H9 (cell line): ENCODE data around the gene MATK. TPM values are rescaled to one million over a fixed set of nuclear protein-coding genes. Genes with fewer than 3 reads are reported as not detected.

ENCODE experiments used
- DNase-seq: peaks from one replicate; pipeline ENCODE4 v3.0.0-alpha.2; 2017
- H2AFZ ChIP-seq: one replicate; pipeline ENCODE4 v1.6.1; 2013; ENCODE audit warnings: mild to moderate bottlenecking, low read length, control low read depth, moderate library complexity
- H2AK5ac ChIP-seq: 2 replicates; pipeline ENCODE4 v1.6.1; 2013; ENCODE audit warnings: low read length, control low read depth, mixed read lengths; ENCODE audit not compliant: insufficient read length
- H2BK120ac ChIP-seq: one replicate; pipeline ENCODE4 v1.6.1; 2013; ENCODE audit warnings: low read depth, mild to moderate bottlenecking, low read length, control low read depth, inconsistent platforms; ENCODE audit not compliant: poor library complexity, severe bottlenecking
- H2BK12ac ChIP-seq: 2 replicates; pipeline ENCODE4 v1.6.1; 2013; ENCODE audit warnings: low read length, control low read depth, mixed read lengths, low read depth; ENCODE audit not compliant: insufficient read length
- H2BK15ac ChIP-seq: 2 replicates; pipeline ENCODE4 v1.6.1; 2013; ENCODE audit warnings: low read depth, low read length, control low read depth
- H2BK20ac ChIP-seq: one replicate; pipeline ENCODE4 v1.6.1; 2013; ENCODE audit warnings: low read depth, mild to moderate bottlenecking, low read length, control low read depth, inconsistent platforms; ENCODE audit not compliant: poor library complexity, severe bottlenecking
- H2BK5ac ChIP-seq: 2 replicates; pipeline ENCODE4 v1.6.1; 2013; ENCODE audit warnings: low read length, control low read depth, mixed read lengths; ENCODE audit not compliant: insufficient read length
- H3K14ac ChIP-seq: 2 replicates; pipeline ENCODE4 v1.6.1; 2013; ENCODE audit warnings: low read length, control low read depth; ENCODE audit not compliant: insufficient read depth
- H3K18ac ChIP-seq: 2 replicates; pipeline ENCODE4 v1.6.1; 2013; ENCODE audit warnings: low read depth, mild to moderate bottlenecking, mixed read lengths, low read length, control low read depth; ENCODE audit not compliant: insufficient read length
- H3K23ac ChIP-seq: 2 replicates; pipeline ENCODE4 v1.6.1; 2013; ENCODE audit warnings: low read length, control low read depth, mixed read lengths, low read depth; ENCODE audit not compliant: insufficient read length
- H3K23me2 ChIP-seq: 2 replicates; pipeline ENCODE4 v1.6.1; 2013; ENCODE audit warnings: low read depth, mild to moderate bottlenecking, mixed read lengths, low read length, control low read depth; ENCODE audit not compliant: insufficient read length, poor library complexity, severe bottlenecking
- H3K27ac ChIP-seq: 2 replicates; pipeline ENCODE4 v1.5.1; 2013; ENCODE audit warnings: low read length, control low read depth, mixed read lengths, low read depth; ENCODE audit not compliant: insufficient read length
- H3K27me3 ChIP-seq: 2 replicates; pipeline ENCODE4 v1.6.1; 2013; ENCODE audit warnings: low read length, control low read depth, inconsistent platforms; ENCODE audit not compliant: insufficient read depth
- H3K4ac ChIP-seq: 2 replicates; pipeline ENCODE4 v1.6.1; 2013; ENCODE audit warnings: low read depth, mild to moderate bottlenecking, control low read depth, inconsistent platforms, low read length, moderate library complexity
- H3K4me1 ChIP-seq: 2 replicates; pipeline ENCODE4 v1.6.1; 2013; ENCODE audit warnings: low read length, control low read depth, inconsistent platforms; ENCODE audit not compliant: insufficient read depth
- H3K4me2 ChIP-seq: 2 replicates; pipeline ENCODE4 v1.6.1; 2013; ENCODE audit warnings: low read length, control low read depth, mixed read lengths; ENCODE audit not compliant: insufficient read length, insufficient read depth
- H3K56ac ChIP-seq: 2 replicates; pipeline ENCODE4 v1.6.1; 2013; ENCODE audit warnings: low read depth, mild to moderate bottlenecking, mixed read lengths, low read length, control low read depth; ENCODE audit not compliant: insufficient read length
- H3K79me1 ChIP-seq: 2 replicates; pipeline ENCODE4 v1.6.1; 2013; ENCODE audit warnings: low read depth, mild to moderate bottlenecking, moderate library complexity, low read length, control low read depth, inconsistent platforms; ENCODE audit not compliant: insufficient read depth, poor library complexity, severe bottlenecking
- H3K79me2 ChIP-seq: 2 replicates; pipeline ENCODE4 v1.6.1; 2013; ENCODE audit warnings: low read length, control low read depth, inconsistent platforms; ENCODE audit not compliant: insufficient read depth
- H3K9ac ChIP-seq: 2 replicates; pipeline ENCODE4 v1.6.1; 2013; ENCODE audit warnings: low read length, control low read depth, mixed read lengths; ENCODE audit not compliant: insufficient read length; ENCODE audit errors: extremely low read depth
- H3K9me3 ChIP-seq: one replicate; pipeline ENCODE4 v1.6.1; 2013; ENCODE audit warnings: low read depth, low read length, inconsistent platforms; ENCODE audit not compliant: control insufficient read depth
- H3T11ph ChIP-seq: one replicate; pipeline ENCODE4 v1.6.1; 2013; ENCODE audit warnings: mild to moderate bottlenecking, low read length, control low read depth, inconsistent platforms
- H4K20me1 ChIP-seq: one replicate; pipeline ENCODE4 v1.6.1; 2013; ENCODE audit not compliant: control insufficient read depth, insufficient read length, insufficient read depth
- H4K5ac ChIP-seq: 2 replicates; pipeline ENCODE4 v1.6.1; 2013; ENCODE audit warnings: low read depth, mild to moderate bottlenecking, mixed read lengths, low read length, control low read depth; ENCODE audit not compliant: insufficient read length
- H4K8ac ChIP-seq: replicated peaks from 2 replicates; pipeline ENCODE4 v1.6.1; 2013; ENCODE audit warnings: low read length, control low read depth, mixed read lengths, low read depth; ENCODE audit not compliant: insufficient read length
- H4K91ac ChIP-seq: 2 replicates; pipeline ENCODE4 v1.6.1; 2013; ENCODE audit warnings: low read depth, mild to moderate bottlenecking, moderate library complexity, mixed read lengths, low read length, control low read depth; ENCODE audit not compliant: insufficient read length
- H3K27ac Mint-ChIP-seq, 3 experiments: 2 replicates in 2 of 3; 3 replicates in 1 of 3; pipeline ENCODE4 v1.8.0; 2020 to 2021; ENCODE audit warnings: mixed read lengths in 3 of 3, mild to moderate bottlenecking in 1 of 3, moderate library complexity in 1 of 3
- H3K27me3 Mint-ChIP-seq: 2 replicates; pipeline ENCODE4 v1.8.0; 2021; ENCODE audit warnings: low read depth, mild to moderate bottlenecking, moderate library complexity, mixed read lengths
- H3K36me3 Mint-ChIP-seq, 3 experiments: 2 replicates in 2 of 3; 3 replicates in 1 of 3; pipeline ENCODE4 v1.8.0; 2020 to 2021; ENCODE audit warnings: low read depth in 3 of 3, mixed read lengths in 3 of 3; ENCODE audit not compliant: insufficient read depth in 1 of 3
- H3K4me1 Mint-ChIP-seq, 2 experiments: 2 replicates each; pipeline ENCODE4 v1.8.0; 2020; ENCODE audit warnings: mixed read lengths in 2 of 2
- H3K4me3 Mint-ChIP-seq, 2 experiments: 2 replicates in 1 of 2; 3 replicates in 1 of 2; pipeline ENCODE4 v1.8.0; 2020 to 2021; ENCODE audit warnings: mild to moderate bottlenecking in 2 of 2, mixed read lengths in 2 of 2, moderate library complexity in 1 of 2
- H3K9me3 Mint-ChIP-seq, 2 experiments: 2 replicates in 1 of 2; 3 replicates in 1 of 2; pipeline ENCODE4 v1.8.0; 2020; ENCODE audit warnings: mild to moderate bottlenecking in 2 of 2, mixed read lengths in 2 of 2, moderate library complexity in 1 of 2
- WGBS: extraction: QIAGEN DNeasy Blood & Tissue Kit; methylation state at CpG from one replicate; pipeline ENCODE4 v1.1.7; 2013; ENCODE audit warnings: missing lambda C conversion rate, low lambda C conversion rate, mixed read lengths; ENCODE audit not compliant: insufficient read length; ENCODE audit errors: extremely low coverage; 5-methylcytosine and 5-hydroxymethylcytosine counted together
- total RNA-seq: library from RNA; stranded (reverse); gene quantifications from 2 replicates; pipeline ENCODE4 v1.2.1, GENCODE V29; 2021
- TF ChIP-seq, protein P1 (sequence below): fragments of 200-600 bp; sonication (generic); conservative IDR thresholded peaks from 3 replicates; pipeline ENCODE4 v1.8.0; 2021; ENCODE audit warnings: antibody characterized with exemption, mild to moderate bottlenecking

Gene MATK
- total RNA-seq, 1 experiment from 2014 or later, result 13.5 TPM

DNA sequence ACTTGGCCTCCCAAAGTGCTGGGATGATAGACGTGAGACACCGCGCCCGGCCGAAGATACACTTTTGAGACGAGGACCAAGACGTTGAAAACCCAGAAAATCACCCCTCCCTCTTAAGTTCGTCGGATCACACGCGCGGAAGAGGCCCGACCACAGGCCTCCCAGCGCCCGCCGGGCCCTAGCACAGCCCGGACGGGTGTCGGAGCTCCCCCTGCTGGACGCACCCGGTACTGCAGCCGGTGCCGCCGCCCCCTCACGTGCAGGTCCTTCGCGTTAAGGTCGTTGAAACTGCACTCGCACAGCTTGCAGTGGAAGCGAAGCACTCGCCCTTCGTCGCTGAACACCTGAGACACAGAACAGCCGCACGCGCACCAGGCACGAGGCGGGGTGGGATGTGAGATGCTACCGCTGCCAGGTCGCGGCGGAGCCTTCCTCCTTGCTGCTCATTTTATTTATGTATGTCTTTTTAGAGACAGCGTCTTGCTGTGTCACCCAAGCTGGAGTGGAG lies 35.7 kb upstream of the MATK start:
- no peak overlapping the region for H3K9ac ChIP-seq
- no peak overlapping the region for H2AK5ac ChIP-seq
- H3K4me3 Mint-ChIP-seq, result no peak overlapping the region
- H3K4me1 ChIP-seq, result no peaks in the 10 kb centered on the region
- H4K91ac ChIP-seq, result no peak overlapping the region
- no peaks in the 10 kb centered on the region for H3K79me2 ChIP-seq
- no peak overlapping the region for H2BK12ac ChIP-seq
- H3K18ac ChIP-seq, result peak overlapping the region; percentile 76
- peaks cover 23% of the 10 kb centered on the region for H3K27me3 Mint-ChIP-seq
- no peak overlapping the region for H3K4ac ChIP-seq
- no peaks in the 10 kb centered on the region for H3K27me3 ChIP-seq
- no peak overlapping the region for H2BK20ac ChIP-seq
- H3K27ac Mint-ChIP-seq, result no peak overlapping the region; a peak in 1 of 7 replicates
- H3K36me3 Mint-ChIP-seq, result no peaks in the 10 kb centered on the region
- H4K5ac ChIP-seq, result no peak overlapping the region
- no peak overlapping the region for H2BK5ac ChIP-seq
- H3K4me1 Mint-ChIP-seq, result no peaks in the 10 kb centered on the region; a peak in 1 of 4 replicates
- H3T11ph ChIP-seq, result no peak overlapping the region
- no peak overlapping the region for H2BK120ac ChIP-seq
- no peak overlapping the region for H2AFZ ChIP-seq
- no peaks in the 10 kb centered on the region for H4K20me1 ChIP-seq
- no peaks in the 10 kb centered on the region for H3K79me1 ChIP-seq
- WGBS, result no CpG with 5 or more reads among the region's 43 CpGs
- TF ChIP-seq, protein P1, sequence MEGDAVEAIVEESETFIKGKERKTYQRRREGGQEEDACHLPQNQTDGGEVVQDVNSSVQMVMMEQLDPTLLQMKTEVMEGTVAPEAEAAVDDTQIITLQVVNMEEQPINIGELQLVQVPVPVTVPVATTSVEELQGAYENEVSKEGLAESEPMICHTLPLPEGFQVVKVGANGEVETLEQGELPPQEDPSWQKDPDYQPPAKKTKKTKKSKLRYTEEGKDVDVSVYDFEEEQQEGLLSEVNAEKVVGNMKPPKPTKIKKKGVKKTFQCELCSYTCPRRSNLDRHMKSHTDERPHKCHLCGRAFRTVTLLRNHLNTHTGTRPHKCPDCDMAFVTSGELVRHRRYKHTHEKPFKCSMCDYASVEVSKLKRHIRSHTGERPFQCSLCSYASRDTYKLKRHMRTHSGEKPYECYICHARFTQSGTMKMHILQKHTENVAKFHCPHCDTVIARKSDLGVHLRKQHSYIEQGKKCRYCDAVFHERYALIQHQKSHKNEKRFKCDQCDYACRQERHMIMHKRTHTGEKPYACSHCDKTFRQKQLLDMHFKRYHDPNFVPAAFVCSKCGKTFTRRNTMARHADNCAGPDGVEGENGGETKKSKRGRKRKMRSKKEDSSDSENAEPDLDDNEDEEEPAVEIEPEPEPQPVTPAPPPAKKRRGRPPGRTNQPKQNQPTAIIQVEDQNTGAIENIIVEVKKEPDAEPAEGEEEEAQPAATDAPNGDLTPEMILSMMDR, result peak; percentile 100
- no peak overlapping the region for H4K8ac ChIP-seq
- no peaks in the 10 kb centered on the region for H3K9me3 Mint-ChIP-seq
- H3K23me2 ChIP-seq, result no peaks in the 10 kb centered on the region
- H3K9me3 ChIP-seq, result no peaks in the 10 kb centered on the region
- H3K27ac ChIP-seq, result no peak overlapping the region
- H3K14ac ChIP-seq, result no peak overlapping the region; the same call in 1 of the 2 replicates
- DNase-seq, result peak; percentile 89
- H3K4me2 ChIP-seq, result no peak overlapping the region
- no peak overlapping the region for H2BK15ac ChIP-seq
- no peak overlapping the region for H3K56ac ChIP-seq
- no peak overlapping the region for H3K23ac ChIP-seq
